ENCODE results near the gene GIT2.

Gene GIT2

DNA sequence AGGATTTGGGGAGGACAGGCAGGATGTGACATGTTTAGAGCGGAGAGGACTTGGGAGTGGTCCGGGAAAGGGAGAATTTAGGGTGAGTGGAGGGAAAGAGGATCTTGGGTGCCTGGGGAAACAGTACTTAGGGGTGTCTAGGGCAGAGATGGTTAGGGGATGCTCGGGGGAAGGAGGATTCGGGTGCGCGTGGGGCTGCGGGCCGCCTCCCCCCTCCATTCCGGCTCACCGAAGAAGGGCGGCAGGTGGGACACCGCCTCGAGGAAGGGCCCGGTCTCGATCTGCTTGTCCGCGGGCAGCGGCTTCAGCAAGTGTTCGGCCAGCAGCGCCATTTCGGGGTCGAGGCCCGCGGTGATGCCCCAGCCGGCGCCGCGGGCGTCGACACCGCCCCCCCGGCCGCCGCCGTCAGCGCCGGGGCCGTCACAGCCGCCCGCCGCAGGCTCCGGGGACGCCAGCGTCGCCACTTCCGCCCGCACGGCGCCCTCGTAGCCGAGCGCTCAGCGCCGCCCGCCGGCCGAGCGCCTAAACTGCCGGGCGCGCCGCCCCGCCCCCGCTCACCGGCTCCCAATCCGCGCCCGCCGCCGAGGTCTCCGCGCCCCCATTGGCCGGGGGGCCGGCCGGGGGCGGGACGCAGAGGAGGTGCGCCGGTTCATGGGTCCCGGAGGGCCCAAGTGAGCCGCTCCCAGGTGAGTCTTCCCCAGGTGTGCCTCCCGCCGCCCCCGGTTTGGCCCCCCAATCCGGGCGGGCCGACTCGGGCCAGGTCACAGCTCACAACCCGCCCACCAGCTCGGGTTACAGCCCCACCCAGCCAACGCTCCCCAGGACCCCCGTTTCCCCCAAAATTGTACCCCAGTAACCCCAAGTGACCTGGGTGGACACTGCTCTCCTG lies 115.9 kb downstream of the GIT2 start, which contains the start of gene GLTP:
GLTP (minus strand) TSS at position 499 of the 889 bp plus-strand sequence; CDS start at position 332, 167 bp downstream.
- peak; percentile 87 for DNase-seq
